H54 (cell line): ENCODE results near the gene NCAM2.

ENCODE experiments used
- DNase-seq: peaks from one replicate; pipeline ENCODE4 v3.0.0; 2011; ENCODE audit warnings: low spot score, mixed read lengths; ENCODE audit not compliant: insufficient read length
- FAIRE-seq: peaks from 3 replicates; lab custom pipeline; 2011; peaks lifted over from hg19 to GRCh38; lab: Jason Lieb, UNC
- POLR2A ChIP-seq: IDR thresholded peaks from 2 replicates; pipeline ENCODE4 v1.6.1; 2011; ENCODE audit warnings: low read depth, mild to moderate bottlenecking, low read length

Gene NCAM2

DNA sequence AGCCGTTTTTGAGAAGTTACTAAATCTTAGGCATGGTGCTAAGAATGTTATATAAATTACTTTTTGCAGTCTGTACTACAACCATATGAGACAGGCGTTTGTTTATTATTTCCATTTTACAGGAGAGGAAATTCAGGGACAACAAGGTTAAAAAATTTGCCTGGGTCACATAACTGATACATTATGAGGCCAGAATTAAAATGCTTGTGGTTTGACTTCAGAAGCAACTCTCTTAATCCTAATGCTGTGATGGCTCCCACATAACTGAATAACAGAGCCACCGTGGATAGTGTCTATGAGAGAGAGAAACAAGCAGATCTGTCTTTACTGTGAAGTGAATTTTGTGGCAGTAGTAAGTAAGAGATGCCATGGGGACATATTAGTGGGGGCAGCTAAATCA lies 184.9 kb downstream of the NCAM2 start:
- DNase-seq (no peak), FAIRE-seq (peak; percentile 20)
- no peak for TF ChIP-seq POLR2A

DNA sequence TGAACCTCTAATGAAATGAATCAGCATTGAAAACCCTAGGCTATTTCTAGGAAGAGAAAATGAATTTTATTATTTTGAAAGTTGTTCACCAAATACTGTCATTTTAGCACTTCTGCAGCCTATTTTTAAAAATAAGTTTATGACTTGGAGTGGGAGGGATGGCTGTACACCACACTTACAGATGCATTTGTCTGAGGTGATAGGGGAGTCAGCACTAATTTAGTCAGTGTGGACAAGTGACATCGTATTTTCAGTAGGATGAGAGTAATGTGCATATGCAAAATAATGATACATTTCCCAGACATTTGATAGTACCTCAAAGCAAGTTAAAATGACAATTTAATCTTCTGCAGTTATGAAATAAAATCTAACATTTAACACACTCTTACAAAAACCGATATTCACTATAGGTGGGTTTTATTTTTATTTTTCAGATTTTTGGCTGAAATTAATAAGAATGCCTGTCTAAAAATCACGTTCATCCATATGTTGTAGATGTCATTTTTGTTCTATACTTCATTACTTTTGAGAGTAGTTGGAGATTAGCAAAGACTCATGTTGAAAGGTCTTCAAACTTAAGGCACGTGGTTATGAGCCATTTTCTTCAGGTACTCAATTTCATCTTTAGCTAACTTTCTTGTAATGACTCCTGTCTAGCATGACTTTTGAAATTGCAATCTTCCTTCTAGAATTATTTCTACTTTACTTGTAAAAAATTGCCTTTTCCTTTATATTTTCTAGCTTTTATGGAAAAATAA lies 186.7 kb downstream of the NCAM2 start:
- FAIRE-seq (no peak), DNase-seq (no peak)
- no peak for TF ChIP-seq POLR2A

DNA sequence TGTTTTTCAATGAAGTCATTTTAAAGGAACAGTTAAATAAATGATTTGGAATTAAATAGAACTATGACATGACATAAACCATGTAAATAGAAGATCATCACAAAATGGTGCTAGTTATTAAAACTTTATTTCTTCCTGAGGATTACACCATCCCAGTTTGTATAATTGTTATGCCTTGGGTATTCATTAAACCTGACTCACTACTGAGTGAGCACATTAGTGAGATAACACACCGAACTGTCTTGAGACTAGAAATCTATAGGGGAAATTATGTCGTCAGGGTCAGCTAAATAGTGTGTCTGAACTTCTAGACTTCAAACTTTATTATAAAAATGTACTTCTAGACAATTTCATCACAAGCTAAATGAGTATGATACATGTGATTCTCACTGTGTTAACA lies 189.4 kb downstream of the NCAM2 start:
- FAIRE-seq (peak; percentile 79), DNase-seq (no peak)
- no peak for TF ChIP-seq POLR2A

DNA sequence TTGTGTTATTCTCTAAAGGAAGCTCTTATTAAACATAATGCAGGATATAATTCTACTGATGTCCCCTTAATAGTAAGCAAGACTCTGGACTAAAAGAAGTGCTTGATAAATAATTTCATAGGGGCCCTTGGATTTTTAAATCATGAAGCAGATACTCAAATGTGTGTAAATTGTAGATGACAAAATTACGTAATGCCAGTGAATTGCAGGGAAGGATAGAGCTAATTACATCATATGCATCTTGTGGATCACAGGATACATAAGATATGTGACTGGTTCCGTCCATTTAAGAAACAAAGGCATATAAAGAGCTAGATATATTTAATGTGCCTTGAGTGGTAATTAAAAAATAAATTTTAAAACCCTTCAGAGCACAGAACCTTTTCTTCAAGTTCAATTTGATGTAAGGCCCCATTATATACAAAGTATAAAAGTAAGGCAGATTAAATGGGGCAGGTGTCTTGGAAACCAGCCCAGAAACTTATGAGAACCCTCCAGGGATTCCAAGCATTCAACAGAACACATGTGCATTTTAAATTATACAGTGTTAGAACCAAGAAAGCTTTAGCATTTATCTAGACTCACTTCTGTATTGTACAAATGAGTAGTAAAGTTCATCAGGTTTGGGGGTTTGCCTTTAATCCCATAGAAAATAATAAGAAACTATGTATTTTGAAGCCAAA lies 190.4 kb downstream of the NCAM2 start:
- no peak for DNase-seq
- no peak for FAIRE-seq
- no peak for TF ChIP-seq POLR2A

DNA sequence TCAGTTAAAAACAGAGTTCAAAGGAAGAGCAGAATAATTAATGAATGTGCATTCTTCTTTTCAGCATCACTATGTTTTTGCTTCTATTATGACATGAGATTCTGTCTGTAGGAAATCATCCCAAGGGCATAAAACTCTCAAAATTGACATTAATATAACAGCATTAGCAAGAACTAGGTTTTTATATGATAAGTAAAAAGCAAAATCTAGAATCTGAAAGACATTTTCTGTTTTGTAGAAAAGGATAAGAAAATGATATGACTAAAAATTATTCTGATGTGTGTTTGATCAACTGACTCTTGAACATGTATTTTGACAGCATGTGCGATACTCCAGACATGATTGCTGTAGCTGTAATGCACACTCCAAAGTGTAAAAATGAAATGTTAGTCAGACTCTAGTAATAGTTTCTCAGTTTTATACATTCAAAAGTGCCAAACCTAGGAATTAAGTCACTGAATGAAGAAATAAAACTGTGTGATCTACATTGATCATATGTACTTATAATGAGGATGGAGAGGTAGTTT lies 197.3 kb downstream of the NCAM2 start:
- peak; percentile 61 for FAIRE-seq
- TF ChIP-seq POLR2A = no peak
- DNase-seq = no peak

DNA sequence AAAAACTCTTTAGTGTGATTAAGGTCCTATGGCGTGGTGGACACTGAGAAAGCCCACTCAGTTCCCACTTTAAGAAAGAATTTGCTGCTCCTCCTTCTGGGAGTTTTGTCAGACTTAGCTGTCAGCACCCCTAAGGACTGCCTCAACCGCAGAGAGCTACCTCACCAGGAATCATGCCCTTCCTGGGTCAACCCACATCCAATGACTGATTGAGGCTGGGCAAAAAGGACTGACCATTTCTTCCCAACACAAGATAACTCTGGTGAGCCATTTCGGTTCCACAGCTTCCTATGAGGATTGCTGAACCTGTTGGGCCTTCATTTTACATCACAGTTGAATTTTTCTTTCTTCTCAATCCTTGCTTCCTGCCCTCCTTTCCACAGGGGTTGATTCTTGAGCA lies 197.9 kb downstream of the NCAM2 start:
- TF ChIP-seq POLR2A = no peak
- FAIRE-seq = no peak
- DNase-seq = no peak

DNA sequence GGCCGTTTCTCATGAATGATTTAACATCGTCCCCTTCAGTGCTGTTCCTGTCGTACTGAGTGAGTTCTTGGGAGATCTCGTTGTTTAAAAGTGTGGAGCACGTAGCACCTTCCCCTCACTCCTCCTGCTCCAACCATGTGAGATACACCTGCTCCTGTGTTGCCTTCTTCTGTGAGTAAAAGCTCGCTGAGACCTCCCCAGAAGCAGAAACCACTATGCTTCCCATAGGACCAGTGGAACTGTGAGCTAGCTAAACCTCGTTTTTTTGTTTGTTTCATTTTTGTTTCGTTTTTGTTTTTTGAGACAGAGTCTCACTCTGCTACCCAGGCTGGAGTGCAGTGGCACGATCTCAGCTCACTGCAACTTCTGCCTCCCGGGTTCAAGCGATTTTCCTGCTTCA lies 198.6 kb downstream of the NCAM2 start:
- no peak for FAIRE-seq
- no peak for DNase-seq
- no peak for TF ChIP-seq POLR2A

DNA sequence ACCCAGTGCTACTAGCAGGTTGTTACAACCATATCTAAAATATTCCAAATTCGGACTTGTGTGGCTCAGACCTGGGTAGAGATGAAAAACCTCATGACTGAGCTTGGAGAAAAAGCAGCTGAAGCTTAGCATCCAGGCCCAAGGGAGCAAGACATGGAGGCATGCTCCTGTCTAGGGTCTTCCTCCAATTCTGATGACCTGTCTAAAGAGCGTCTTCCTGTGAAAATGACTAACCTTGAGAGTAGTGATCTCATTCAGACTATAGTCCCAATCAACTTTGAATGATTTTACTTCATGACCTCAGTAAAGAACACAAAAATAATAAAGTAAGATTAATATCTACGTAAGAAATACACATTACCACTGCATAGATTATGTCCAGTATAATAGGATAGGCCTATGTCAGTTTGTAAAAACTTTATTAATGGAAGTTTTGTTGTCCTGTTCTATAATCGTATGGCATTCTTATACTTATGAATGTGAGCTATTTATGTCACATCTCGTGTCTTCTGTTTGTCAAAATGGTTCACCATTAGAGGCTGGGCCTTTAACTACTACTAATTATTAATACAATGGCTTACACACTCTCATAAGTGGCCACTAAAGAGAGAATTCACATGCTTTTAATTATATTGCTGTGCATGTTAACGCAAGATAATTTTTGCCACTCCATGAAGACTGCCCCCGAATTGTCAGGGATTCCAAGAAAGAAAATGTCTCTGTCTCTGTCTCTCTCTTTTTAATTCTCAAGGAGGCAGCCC lies 201.3 kb downstream of the NCAM2 start:
- TF ChIP-seq POLR2A = no peak

DNA sequence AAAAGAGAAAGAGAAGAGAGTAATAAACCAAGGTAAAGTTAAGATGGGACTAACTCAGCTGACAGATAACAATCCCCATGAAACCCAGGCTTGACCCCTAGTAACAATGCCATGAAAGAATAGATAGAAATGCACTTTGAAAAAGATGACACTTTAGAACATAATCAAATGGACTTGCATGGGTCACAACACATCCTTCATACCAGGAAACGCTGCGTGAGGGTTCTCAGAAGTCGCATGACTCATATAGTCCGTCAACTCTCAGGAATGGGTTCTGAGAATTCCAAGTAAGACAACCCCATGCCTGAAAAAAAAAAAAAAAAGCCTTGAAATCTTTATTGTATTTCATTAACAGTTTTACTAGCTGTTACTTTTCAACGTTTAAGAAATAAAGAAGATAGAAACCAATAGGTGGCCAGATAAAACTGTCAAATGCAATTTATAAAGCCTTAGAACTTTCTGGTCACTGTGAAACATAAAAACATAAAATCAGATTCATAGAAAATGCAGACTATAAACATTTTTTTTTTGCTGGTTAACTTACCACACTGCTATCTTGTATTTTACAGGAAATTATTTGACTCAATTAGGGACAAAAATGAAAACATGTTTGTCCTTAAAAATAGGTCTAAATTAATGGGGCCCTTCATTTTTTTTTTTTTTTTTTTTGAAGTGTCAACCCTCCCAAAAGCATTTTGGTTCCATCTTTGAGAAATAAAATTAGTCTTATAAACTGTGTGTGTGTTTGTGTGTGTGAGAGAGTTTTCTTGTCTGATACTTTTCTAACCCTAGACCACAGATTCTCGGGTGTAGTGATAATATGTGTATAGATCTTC lies 202.1 kb downstream of the NCAM2 start:
- FAIRE-seq (peak; percentile 99), DNase-seq (peak; percentile 35)
- TF ChIP-seq POLR2A = no peak

More for the DNA sequence above, 201.3 kb downstream of the NCAM2 start:
- DNase-seq (no peak), FAIRE-seq (peak; percentile 61)

DNA sequence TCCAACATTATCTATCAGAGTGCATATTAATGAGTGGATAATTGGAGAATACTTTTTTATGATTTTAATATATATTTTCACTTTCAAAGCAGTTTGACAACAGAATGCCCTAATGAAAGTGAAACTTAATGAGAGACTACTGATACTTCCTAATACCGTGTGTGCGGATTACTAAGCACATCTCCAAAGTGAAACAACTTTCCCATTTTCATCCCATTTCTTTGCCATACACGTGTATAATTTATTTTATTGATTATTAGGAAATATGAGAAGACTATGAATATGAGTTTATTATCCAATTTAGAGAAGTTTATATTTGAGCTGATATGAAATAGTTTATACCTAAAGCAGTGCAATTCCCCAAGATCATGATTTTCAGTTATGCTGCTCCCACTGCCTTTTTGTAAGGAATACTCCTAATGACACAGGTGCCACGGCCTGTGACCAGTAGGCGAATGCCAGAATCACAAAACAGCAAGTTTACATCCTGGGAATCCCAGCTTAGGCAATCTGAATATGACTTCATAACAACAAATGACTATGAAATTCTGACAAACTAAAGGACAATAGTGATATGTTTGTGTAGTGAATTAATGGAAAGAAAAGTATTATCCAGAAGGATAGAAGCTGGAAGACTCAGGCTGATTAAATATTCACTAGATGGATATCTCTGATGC lies 202.9 kb downstream of the NCAM2 start:
- TF ChIP-seq POLR2A = no peak
- FAIRE-seq (peak; percentile 75), DNase-seq (no peak)

DNA sequence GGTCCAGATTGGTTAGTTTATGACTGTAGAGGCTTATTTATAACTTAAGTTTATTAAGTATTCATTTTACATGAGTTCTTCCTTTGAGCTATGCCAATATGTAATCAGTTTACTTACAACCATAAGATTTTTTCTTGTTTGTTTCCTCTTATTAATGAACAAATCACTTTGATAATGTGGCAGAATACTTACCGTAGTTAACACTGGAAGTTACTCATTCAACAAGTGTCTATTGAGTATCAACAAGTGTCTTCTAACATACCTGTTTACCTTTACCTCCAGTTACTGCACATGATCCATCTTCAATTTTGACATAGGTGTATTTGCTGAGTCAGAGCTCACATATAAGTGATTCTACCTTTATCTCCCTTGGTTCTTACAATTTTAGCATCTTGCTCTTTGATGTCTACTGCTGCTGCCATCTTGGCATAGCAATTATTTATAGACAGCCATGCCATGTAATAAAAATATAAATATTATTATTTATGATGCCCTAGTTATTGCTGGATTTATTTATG lies 205.7 kb downstream of the NCAM2 start:
- no peak for DNase-seq
- no peak for FAIRE-seq
- TF ChIP-seq POLR2A = no peak

DNA sequence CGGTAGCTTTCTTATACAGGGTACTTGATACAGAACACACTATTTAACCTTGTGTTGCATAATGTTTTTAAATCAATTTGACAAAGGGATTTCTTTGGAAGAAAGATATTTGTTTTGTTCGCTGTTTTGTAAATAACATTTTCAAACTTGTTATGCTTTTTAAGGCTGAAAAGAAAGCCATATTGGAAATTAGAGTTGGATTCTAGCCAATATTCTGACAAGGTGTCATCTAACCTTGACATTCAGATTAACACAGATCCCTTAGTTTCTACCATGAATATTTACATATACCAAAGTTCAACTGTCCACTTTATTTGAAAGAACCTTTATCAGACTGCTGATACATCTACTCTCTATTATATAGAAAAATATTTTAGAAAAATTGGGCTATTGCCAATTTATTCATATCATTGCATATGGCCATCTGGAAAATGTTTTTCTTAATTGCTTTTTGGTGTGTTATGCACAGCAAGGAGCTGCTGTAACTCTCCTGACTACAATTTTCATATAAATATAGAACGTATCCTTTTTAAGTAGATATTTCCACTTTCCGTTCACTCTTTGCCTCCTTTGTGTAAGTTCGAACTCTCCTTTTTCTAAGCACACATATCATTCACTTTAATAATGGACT lies 206.3 kb downstream of the NCAM2 start:
- TF ChIP-seq POLR2A = no peak
- DNase-seq (no peak), FAIRE-seq (no peak)
